ENCODE results near the gene F2RL2. TPM values are rescaled to one million over a fixed set of nuclear protein-coding genes. Genes with fewer than 3 reads are reported as not detected.
"Not testable (repeated sequence)": the region's sequence is repeated elsewhere in the genome, so short reads cannot be mapped to it uniquely, and the experiment has no call there.

The F2RL2 gene
- polyA plus RNA-seq, 1 donor from 2014 or later, result not detected

GRCh38 chr5:76604838-76605237 lies 18.4 kb downstream of the F2RL2 start:
- Histone ChIP-seq H3K9ac (ENCODE audit: low read length) (no peak overlapping the region), H3K79me2 (replicated peaks; ENCODE audit: insufficient read depth, low read length) (no peaks in the 10 kb centered on the region), H3K27ac (ENCODE audit: low read length) (no peak overlapping the region), H3K36me3 (ENCODE audit: insufficient read depth, low read length) (no peaks in the 10 kb centered on the region), H3K4me3 (ENCODE audit: low read length) (no peak overlapping the region), H3K9me3 (ENCODE audit: low read length) (no peaks in the 10 kb centered on the region), H3K4me2 (ENCODE audit: low read length) (no peak overlapping the region), H3K27me3 (ENCODE audit: insufficient read depth, low read depth, low read length) (no peaks in the 10 kb centered on the region), H3K9me2 (ENCODE audit: insufficient read depth, low read length) (no peaks in the 10 kb centered on the region), H2AFZ (ENCODE audit: low read depth, low read length) (no peak overlapping the region), H4K20me1 (ENCODE audit: insufficient read depth) (no peaks in the 10 kb centered on the region), H3F3A (ENCODE audit: insufficient read depth, low read length, poor library complexity, severe bottlenecking) (no peaks in the 10 kb centered on the region)
- no peak for TF ChIP-seq RAD21 (conservative IDR thresholded peaks at IDR 0.05)
- no peak for TF ChIP-seq EZH2 (IDR thresholded peaks at IDR 0.05; ENCODE audit: borderline replicate concordance, insufficient read depth, low read length, poor library complexity, severe bottlenecking)
- no peak for TF ChIP-seq CTCF (IDR thresholded peaks at IDR 0.05; ENCODE audit: poor library complexity, severe bottlenecking)
- TF ChIP-seq REST (IDR thresholded peaks at IDR 0.05; ENCODE audit: borderline replicate concordance), result no peak
- TF ChIP-seq TAF1 (IDR thresholded peaks at IDR 0.05; ENCODE audit: low read depth), result no peak
- no peak for TF ChIP-seq MXI1 (conservative IDR thresholded peaks at IDR 0.05; ENCODE audit: poor library complexity, severe bottlenecking)
- TF ChIP-seq EP300 (conservative IDR thresholded peaks at IDR 0.05; ENCODE audit: poor library complexity, severe bottlenecking), result no peak
- no peak for TF ChIP-seq SMC3 (conservative IDR thresholded peaks at IDR 0.05; ENCODE audit: poor library complexity)
- no peak for TF ChIP-seq POLR2AphosphoS5 (IDR thresholded peaks at IDR 0.05)

- not testable (repeated sequence) for H3K4me3 ChIP-seq (ENCODE audit: low read length); H3K27me3 ChIP-seq (ENCODE audit: insufficient read depth, low read depth, low read length); H3K9ac ChIP-seq (ENCODE audit: low read length); H3K9me2 ChIP-seq (ENCODE audit: insufficient read depth, low read length); H3K79me2 ChIP-seq (replicated peaks; ENCODE audit: insufficient read depth, low read length); H4K20me1 ChIP-seq (ENCODE audit: insufficient read depth); H3K27ac ChIP-seq (ENCODE audit: low read length); H3K36me3 ChIP-seq (ENCODE audit: insufficient read depth, low read length); H3K9me3 ChIP-seq (ENCODE audit: low read length); H3K4me2 ChIP-seq (ENCODE audit: low read length); H2AFZ ChIP-seq (ENCODE audit: low read depth, low read length); H3F3A ChIP-seq (ENCODE audit: insufficient read depth, low read length, poor library complexity, severe bottlenecking)
Observed at GRCh38 chr5:76603991-76604390, 19.2 kb downstream of the F2RL2 start.

- no peak for TF ChIP-seq RAD21 (conservative IDR thresholded peaks at IDR 0.05)
- TF ChIP-seq EP300 (conservative IDR thresholded peaks at IDR 0.05; ENCODE audit: poor library complexity, severe bottlenecking), result no peak
- no peak for TF ChIP-seq REST (IDR thresholded peaks at IDR 0.05; ENCODE audit: borderline replicate concordance)
- no peak for TF ChIP-seq EZH2 (IDR thresholded peaks at IDR 0.05; ENCODE audit: borderline replicate concordance, insufficient read depth, low read length, poor library complexity, severe bottlenecking)
- no peak for TF ChIP-seq CTCF (IDR thresholded peaks at IDR 0.05; ENCODE audit: poor library complexity, severe bottlenecking)
- no peak for TF ChIP-seq SMC3 (conservative IDR thresholded peaks at IDR 0.05; ENCODE audit: poor library complexity)
- TF ChIP-seq POLR2AphosphoS5 (IDR thresholded peaks at IDR 0.05), result no peak
- TF ChIP-seq TAF1 (IDR thresholded peaks at IDR 0.05; ENCODE audit: low read depth), result no peak
- no peak for TF ChIP-seq MXI1 (conservative IDR thresholded peaks at IDR 0.05; ENCODE audit: poor library complexity, severe bottlenecking)
Observed at GRCh38 chr5:76602094-76602726, 21.0 kb downstream of the F2RL2 start.

More at GRCh38 chr5:76602094-76602726, 21.0 kb downstream of the F2RL2 start:
- no peak overlapping the region for H2AFZ ChIP-seq (ENCODE audit: low read depth, low read length)
- no peaks in the 10 kb centered on the region for H3K36me3 ChIP-seq (ENCODE audit: insufficient read depth, low read length)
- no peaks in the 10 kb centered on the region for H3K9me2 ChIP-seq (ENCODE audit: insufficient read depth, low read length)
- no peaks in the 10 kb centered on the region for H3K9me3 ChIP-seq (ENCODE audit: low read length)
- H3K4me3 ChIP-seq (ENCODE audit: low read length), result no peak overlapping the region
- no peaks in the 10 kb centered on the region for H3F3A ChIP-seq (ENCODE audit: insufficient read depth, low read length, poor library complexity, severe bottlenecking)
- no peak overlapping the region for H3K27ac ChIP-seq (ENCODE audit: low read length)
- no peak overlapping the region for H3K9ac ChIP-seq (ENCODE audit: low read length)
- H3K4me2 ChIP-seq (ENCODE audit: low read length), result no peak overlapping the region
- no peaks in the 10 kb centered on the region for H4K20me1 ChIP-seq (ENCODE audit: insufficient read depth)
- no peaks in the 10 kb centered on the region for H3K27me3 ChIP-seq (ENCODE audit: insufficient read depth, low read depth, low read length)
- no peaks in the 10 kb centered on the region for H3K79me2 ChIP-seq (replicated peaks; ENCODE audit: insufficient read depth, low read length)

All from neural cell (in vitro differentiated cells).